ENCODE results near the gene ACVR1C. TPM values are rescaled to one million over a fixed set of nuclear protein-coding genes. Genes with fewer than 3 reads are reported as not detected.

The ACVR1C gene
- total RNA-seq, 4 donors from 2014 or later = 0.08 to 1.2 (median 0.69) TPM

DNA sequence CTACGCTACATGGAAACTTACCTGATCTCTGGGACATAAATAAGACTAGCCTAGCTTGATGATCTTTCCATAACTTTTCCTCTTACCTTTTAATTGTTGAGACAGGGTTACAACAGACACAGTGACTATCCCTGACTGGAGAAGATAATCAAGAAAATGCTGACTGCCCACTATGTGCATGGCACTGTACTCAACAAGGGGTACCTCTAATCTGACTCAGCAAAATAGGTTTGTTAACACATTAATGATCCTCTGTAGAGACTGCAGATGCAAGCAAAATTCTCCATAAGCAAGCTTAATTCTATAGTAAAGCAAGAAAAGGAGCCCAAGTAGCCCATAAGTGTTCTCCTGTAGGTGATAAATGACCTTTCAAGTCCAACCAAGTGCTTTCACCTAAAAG is 25.5 kb downstream of the ACVR1C start:
- WGBS, 2 donors (ENCODE audit: low coverage in 1 of 2) = 90 to 100% methylated on average over 1 of the region's 1 CpG
- H3K27me3 ChIP-seq = peaks cover 7% of the 10 kb centered on the region
- H3K4me1 ChIP-seq = no peaks in the 10 kb centered on the region
- H3K36me3 ChIP-seq = no peaks in the 10 kb centered on the region
- TF ChIP-seq, protein P1, sequence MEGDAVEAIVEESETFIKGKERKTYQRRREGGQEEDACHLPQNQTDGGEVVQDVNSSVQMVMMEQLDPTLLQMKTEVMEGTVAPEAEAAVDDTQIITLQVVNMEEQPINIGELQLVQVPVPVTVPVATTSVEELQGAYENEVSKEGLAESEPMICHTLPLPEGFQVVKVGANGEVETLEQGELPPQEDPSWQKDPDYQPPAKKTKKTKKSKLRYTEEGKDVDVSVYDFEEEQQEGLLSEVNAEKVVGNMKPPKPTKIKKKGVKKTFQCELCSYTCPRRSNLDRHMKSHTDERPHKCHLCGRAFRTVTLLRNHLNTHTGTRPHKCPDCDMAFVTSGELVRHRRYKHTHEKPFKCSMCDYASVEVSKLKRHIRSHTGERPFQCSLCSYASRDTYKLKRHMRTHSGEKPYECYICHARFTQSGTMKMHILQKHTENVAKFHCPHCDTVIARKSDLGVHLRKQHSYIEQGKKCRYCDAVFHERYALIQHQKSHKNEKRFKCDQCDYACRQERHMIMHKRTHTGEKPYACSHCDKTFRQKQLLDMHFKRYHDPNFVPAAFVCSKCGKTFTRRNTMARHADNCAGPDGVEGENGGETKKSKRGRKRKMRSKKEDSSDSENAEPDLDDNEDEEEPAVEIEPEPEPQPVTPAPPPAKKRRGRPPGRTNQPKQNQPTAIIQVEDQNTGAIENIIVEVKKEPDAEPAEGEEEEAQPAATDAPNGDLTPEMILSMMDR (IDR thresholded peaks at IDR 0.05) = no peak
- no peak for TF ChIP-seq EP300 (IDR thresholded peaks at IDR 0.05)
- no peak for TF ChIP-seq POLR2A (IDR thresholded peaks at IDR 0.05)
- TF ChIP-seq POLR2AphosphoS5 (IDR thresholded peaks at IDR 0.05) = no peak
- no peaks in the 10 kb centered on the region for H3K9me3 ChIP-seq
- no peak overlapping the region for H3K4me3 ChIP-seq
- ATAC-seq = no peak
- no peak overlapping the region for H3K27ac ChIP-seq

DNA sequence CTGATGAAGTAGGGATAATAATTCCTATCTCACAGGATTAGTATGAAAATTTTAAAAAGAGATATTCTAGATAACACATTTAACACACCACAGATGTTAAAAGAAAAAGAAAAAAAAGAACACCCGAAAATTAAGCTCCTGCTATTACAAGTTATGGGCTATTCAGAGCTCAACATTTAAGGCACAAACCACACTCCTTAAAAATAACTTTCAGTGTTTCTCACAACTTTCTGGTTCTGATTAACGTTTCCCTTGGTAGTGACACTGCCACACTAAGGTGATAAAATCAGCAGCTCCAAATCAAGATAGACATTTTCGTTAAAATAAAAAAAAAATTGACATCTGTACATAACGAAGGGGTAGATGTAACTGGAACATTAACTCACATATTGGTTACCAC is 26.9 kb downstream of the ACVR1C start:
- Histone ChIP-seq H3K36me3 (no peaks in the 10 kb centered on the region), H3K4me1 (no peaks in the 10 kb centered on the region), H3K4me3 (no peak overlapping the region), H3K27ac (no peak overlapping the region), H3K27me3 (peaks cover 21% of the 10 kb centered on the region), H3K9me3 (no peaks in the 10 kb centered on the region)
- TF ChIP-seq POLR2AphosphoS5 (IDR thresholded peaks at IDR 0.05) = no peak
- no peak for TF ChIP-seq POLR2A (IDR thresholded peaks at IDR 0.05)
- no peak for TF ChIP-seq EP300 (IDR thresholded peaks at IDR 0.05)
- TF ChIP-seq, protein P1 (IDR thresholded peaks at IDR 0.05) = no peak
- 64 to 76% methylated on average over 4 of the region's 4 CpGs for WGBS, 2 donors (ENCODE audit: low coverage in 1 of 2)
- no peak for ATAC-seq

DNA sequence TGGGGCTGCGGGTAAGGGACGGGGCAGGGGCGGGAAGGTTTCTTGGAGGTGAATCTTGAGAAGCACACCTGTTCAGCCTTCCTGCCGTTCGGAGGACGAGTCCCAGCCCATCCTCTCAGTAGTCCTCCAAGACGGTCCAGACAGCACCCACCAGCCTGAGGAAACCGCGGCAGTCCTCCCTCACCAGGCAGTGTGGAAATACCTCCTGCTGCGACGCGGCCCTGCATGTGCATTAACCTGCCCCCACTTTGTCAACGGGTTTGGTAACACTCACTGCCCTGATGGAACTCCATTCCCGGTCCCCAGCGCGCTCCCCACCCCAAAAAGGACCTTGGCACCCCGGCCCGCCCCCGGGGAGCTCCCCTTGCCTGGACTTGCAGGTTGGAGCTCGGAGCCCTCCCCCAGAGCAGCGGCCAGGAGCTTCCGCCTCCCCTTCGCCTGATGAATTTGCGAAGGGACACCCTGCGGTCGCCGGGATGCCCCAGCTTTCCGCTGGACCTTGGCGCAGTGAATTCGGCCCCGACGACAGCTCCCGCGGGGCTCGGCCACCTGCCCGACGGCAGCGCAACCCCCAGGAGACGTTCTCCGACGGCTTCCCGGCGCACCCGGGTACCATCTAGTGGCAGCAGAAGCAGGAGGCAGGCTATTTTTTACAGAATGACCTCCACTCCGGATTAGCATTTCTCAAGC is 31.5 kb downstream of the ACVR1C start:
- no peaks in the 10 kb centered on the region for H3K9me3 ChIP-seq
- H3K4me3 ChIP-seq = peak overlapping the region in 1 of 2 donors; percentile 20
- TF ChIP-seq, protein P1 (IDR thresholded peaks at IDR 0.05) = peak in 1 of 4 experiments; percentile 29
- no peak for TF ChIP-seq POLR2AphosphoS5 (IDR thresholded peaks at IDR 0.05)
- 24 to 62% methylated on average over 5 to 8 of the region's 45 CpGs for WGBS, 2 donors (ENCODE audit: low coverage in 1 of 2)
- peaks cover 23% of the 10 kb centered on the region for H3K27me3 ChIP-seq
- no peaks in the 10 kb centered on the region for H3K36me3 ChIP-seq
- ATAC-seq = no peak
- H3K4me1 ChIP-seq = no peaks in the 10 kb centered on the region
- H3K27ac ChIP-seq = no peak overlapping the region

DNA sequence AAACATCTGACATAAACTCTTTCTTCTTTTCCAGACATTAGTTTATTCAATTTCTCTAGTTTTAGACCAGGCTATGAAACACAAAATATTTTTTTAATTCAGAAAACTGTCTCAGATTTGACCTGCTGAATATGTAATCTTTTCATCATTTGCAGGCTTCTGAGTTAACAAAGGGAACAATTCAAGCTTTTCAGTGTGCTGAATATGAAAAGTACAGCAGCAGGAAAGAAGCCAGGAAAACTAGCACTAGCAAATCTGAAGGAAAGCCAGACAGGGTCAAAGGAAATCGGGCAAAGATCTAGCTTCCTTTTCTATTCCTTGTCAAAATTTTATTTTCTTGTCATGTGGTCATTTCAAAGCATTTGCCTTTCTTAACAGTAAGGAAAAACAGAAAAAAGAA is 35.3 kb downstream of the ACVR1C start:
- no peak for TF ChIP-seq EP300 (IDR thresholded peaks at IDR 0.05)
- TF ChIP-seq, protein P1 (IDR thresholded peaks at IDR 0.05) = no peak
- TF ChIP-seq POLR2AphosphoS5 (IDR thresholded peaks at IDR 0.05) = no peak
- TF ChIP-seq POLR2A (IDR thresholded peaks at IDR 0.05) = no peak
- no peak for ATAC-seq
- no peaks in the 10 kb centered on the region for H3K4me1 ChIP-seq
- 15 to 29% methylated on average over 1 of the region's 1 CpG for WGBS, 2 donors (ENCODE audit: low coverage in 1 of 2)
- H3K4me3 ChIP-seq = no peak overlapping the region
- H3K27me3 ChIP-seq = peaks cover 17% of the 10 kb centered on the region
- H3K36me3 ChIP-seq = no peaks in the 10 kb centered on the region
- no peaks in the 10 kb centered on the region for H3K9me3 ChIP-seq
- no peak overlapping the region for H3K27ac ChIP-seq

DNA sequence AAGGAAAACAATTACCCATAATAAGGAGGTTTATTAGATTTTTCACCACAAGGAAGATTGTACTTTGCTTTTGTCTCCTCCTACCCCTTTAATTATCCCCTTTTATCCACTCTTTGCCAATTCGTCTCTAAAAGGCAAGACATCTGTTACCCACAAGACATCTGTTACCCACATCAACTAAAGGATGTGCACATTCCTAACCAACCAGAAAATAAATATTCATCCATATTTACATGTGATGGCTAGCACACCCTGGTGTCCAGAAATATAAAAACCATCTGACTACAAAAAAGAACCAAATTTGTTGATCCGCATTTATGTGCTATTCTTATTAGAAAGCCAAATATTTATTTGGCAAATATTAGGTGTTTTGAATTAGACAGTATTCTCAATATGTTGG is 35.7 kb downstream of the ACVR1C start:
- WGBS, 2 donors (ENCODE audit: low coverage in 1 of 2) = 61 to 64% methylated on average over 2 of the region's 2 CpGs
- no peak overlapping the region for H3K27ac ChIP-seq
- peaks cover 13% of the 10 kb centered on the region for H3K27me3 ChIP-seq
- no peak for ATAC-seq
- no peaks in the 10 kb centered on the region for H3K4me1 ChIP-seq
- no peaks in the 10 kb centered on the region for H3K36me3 ChIP-seq
- no peaks in the 10 kb centered on the region for H3K9me3 ChIP-seq
- H3K4me3 ChIP-seq = no peak overlapping the region
- TF ChIP-seq POLR2A (IDR thresholded peaks at IDR 0.05) (no peak), EP300 (IDR thresholded peaks at IDR 0.05) (no peak), POLR2AphosphoS5 (IDR thresholded peaks at IDR 0.05) (no peak)
- TF ChIP-seq, protein P1 (IDR thresholded peaks at IDR 0.05) = no peak
